Uterus (tissue), 2 donors: ENCODE data around the gene PACSIN2.

ENCODE experiments used
- CTCF ChIP-seq, 4 experiments: fragments of 200-600 bp in 2 of 4; fragments of 450-650 bp in 2 of 4; sonication (generic) in 2 of 4; IDR thresholded peaks; one replicate each; pipeline ENCODE4 v1.5.1; 2016 to 2019; ENCODE audit warnings: antibody characterized with exemption in 4 of 4, mild to moderate bottlenecking in 2 of 4, moderate library complexity in 1 of 4
- POLR2A ChIP-seq, 2 donors: fragments of 450-650 bp; IDR thresholded peaks; one replicate each; pipeline ENCODE4 v1.6.1; 2016; ENCODE audit warnings: antibody characterized with exemption in 2 of 2, mild to moderate bottlenecking in 1 of 2, moderate library complexity in 1 of 2

DNA sequence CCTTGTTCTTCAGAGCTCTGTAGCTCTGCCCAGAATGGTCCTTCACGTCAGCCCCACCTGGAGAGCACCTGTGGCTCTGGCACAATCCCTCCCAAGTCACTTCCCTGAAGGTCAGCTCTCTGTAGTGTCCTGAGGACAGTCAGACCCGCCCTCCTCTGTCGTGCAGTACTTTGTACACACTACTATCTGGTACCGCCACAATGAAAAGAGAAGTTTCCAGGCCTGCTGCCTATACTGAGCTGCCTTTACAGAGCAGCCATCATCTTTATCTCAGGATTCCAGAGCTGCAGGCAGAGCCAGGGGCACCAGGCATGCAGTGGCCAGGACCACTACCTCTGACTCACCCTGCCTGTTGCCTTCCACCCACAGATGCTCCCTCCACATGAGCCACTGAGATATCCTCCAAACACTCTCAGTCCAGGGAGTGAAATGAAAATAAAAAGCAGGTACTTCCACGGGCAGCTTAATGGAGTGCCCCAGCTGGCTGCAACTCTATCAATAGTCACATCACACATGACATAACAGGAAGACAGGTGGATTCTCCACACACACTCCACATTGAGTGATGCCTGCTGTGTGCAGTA is 7.3 kb downstream of the PACSIN2 start:
- TF ChIP-seq CTCF (IDR thresholded peaks at IDR 0.05) (no peak), POLR2A (IDR thresholded peaks at IDR 0.05) (no peak)
